ENCODE results near the gene SDHB.

DNA sequence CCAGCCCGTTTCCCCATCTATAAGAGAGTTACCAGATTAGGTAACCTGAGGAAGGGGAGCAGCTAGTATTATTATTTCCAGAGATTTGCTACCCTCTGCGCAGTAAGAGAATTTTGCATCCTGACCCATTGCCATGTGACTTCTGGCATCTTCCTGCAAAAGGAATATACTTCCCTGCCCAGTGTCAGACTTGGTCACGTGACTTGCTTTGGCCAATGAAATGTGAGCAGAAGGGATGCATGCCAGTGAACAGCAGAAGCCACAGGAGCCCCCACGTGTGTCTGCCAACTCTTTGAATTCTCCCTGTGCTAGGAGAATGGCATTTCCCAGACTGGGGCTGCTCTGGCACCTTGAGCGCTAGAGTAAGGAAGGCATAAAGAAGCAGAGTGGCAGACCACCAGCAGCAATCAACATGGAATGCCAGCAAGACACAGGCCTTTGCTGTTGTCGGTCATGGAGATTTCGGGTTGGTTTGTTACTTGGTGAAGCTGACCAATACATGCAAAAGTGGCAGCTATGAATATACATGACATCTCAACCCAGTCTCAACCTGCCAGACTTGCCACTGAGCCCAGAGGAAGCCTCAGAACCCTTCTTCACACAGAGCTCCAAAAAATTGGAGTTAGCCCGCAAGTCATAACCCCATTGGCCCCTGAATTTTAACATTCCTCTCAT is 26.4 kb upstream of the SDHB start:
- TF ChIP-seq, protein P1, sequence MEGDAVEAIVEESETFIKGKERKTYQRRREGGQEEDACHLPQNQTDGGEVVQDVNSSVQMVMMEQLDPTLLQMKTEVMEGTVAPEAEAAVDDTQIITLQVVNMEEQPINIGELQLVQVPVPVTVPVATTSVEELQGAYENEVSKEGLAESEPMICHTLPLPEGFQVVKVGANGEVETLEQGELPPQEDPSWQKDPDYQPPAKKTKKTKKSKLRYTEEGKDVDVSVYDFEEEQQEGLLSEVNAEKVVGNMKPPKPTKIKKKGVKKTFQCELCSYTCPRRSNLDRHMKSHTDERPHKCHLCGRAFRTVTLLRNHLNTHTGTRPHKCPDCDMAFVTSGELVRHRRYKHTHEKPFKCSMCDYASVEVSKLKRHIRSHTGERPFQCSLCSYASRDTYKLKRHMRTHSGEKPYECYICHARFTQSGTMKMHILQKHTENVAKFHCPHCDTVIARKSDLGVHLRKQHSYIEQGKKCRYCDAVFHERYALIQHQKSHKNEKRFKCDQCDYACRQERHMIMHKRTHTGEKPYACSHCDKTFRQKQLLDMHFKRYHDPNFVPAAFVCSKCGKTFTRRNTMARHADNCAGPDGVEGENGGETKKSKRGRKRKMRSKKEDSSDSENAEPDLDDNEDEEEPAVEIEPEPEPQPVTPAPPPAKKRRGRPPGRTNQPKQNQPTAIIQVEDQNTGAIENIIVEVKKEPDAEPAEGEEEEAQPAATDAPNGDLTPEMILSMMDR (IDR thresholded peaks at IDR 0.05 in 8 of 11, conservative IDR thresholded peaks at IDR 0.05 in 3 of 11) = no peak
- TF ChIP-seq POLR2AphosphoS5 (IDR thresholded peaks at IDR 0.05) (no peak), POLR2A (IDR thresholded peaks at IDR 0.05) (no peak)

Measured in spleen (tissue), 7 donors.